ENCODE measurements around the gene PRSS48. TPM values are rescaled to one million over a fixed set of nuclear protein-coding genes. Genes with fewer than 3 reads are reported as not detected.

PRSS48 gene
- total and polyA plus RNA-seq, 10 donors: not detected

GRCh38 chr4:151256134-151256533 lies 20.8 kb upstream of the PRSS48 start:
- no peaks in the 10 kb centered on the region for H3K36me3 ChIP-seq
- no peak for DNase-seq
- peaks cover 0 to 8% (median 0%) of the 10 kb centered on the region in 7 donors for H3K27me3 ChIP-seq (replicated peaks in 1 of 7)
- intact Hi-C loops (cut with DNase I; ENCODE audit: low total_unique reads): no loop called here
- no peaks in the 10 kb centered on the region for H3K9me3 ChIP-seq
- no peak overlapping the region for H3K4me3 ChIP-seq
- H3K27ac ChIP-seq: no peak overlapping the region
- 75 to 89% (median 83%) methylated on average over 2 of the region's 2 CpGs for WGBS, 5 donors
- H3K4me1 ChIP-seq: peaks cover 0 to 5% (median 0%) of the 10 kb centered on the region in 6 donors
- no peak for TF ChIP-seq POLR2AphosphoS5 (IDR thresholded peaks at IDR 0.05)
- TF ChIP-seq, protein P1, sequence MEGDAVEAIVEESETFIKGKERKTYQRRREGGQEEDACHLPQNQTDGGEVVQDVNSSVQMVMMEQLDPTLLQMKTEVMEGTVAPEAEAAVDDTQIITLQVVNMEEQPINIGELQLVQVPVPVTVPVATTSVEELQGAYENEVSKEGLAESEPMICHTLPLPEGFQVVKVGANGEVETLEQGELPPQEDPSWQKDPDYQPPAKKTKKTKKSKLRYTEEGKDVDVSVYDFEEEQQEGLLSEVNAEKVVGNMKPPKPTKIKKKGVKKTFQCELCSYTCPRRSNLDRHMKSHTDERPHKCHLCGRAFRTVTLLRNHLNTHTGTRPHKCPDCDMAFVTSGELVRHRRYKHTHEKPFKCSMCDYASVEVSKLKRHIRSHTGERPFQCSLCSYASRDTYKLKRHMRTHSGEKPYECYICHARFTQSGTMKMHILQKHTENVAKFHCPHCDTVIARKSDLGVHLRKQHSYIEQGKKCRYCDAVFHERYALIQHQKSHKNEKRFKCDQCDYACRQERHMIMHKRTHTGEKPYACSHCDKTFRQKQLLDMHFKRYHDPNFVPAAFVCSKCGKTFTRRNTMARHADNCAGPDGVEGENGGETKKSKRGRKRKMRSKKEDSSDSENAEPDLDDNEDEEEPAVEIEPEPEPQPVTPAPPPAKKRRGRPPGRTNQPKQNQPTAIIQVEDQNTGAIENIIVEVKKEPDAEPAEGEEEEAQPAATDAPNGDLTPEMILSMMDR (IDR thresholded peaks at IDR 0.05 in 8 of 11, conservative IDR thresholded peaks at IDR 0.05 in 3 of 11): no peak
- TF ChIP-seq POLR2A (IDR thresholded peaks at IDR 0.05): no peak

GRCh38 chr4:151257704-151258103 lies 19.3 kb upstream of the PRSS48 start:
- no peak overlapping the region for H3K27ac ChIP-seq
- TF ChIP-seq POLR2A (IDR thresholded peaks at IDR 0.05) (no peak), POLR2AphosphoS5 (IDR thresholded peaks at IDR 0.05) (no peak)
- TF ChIP-seq, protein P1 (IDR thresholded peaks at IDR 0.05 in 8 of 11, conservative IDR thresholded peaks at IDR 0.05 in 3 of 11): no peak
- H3K9me3 ChIP-seq: no peaks in the 10 kb centered on the region
- DNase-seq: no peak
- intact Hi-C loops (cut with DNase I; ENCODE audit: low total_unique reads): no loop called here
- H3K4me1 ChIP-seq: no peaks in the 10 kb centered on the region
- no peak overlapping the region for H3K4me3 ChIP-seq
- no peaks in the 10 kb centered on the region for H3K36me3 ChIP-seq
- 85 to 98% (median 94%) methylated on average over 4 of the region's 4 CpGs for WGBS, 5 donors
- peaks cover 0 to 8% (median 0%) of the 10 kb centered on the region in 7 donors for H3K27me3 ChIP-seq (replicated peaks in 1 of 7)

DNA sequence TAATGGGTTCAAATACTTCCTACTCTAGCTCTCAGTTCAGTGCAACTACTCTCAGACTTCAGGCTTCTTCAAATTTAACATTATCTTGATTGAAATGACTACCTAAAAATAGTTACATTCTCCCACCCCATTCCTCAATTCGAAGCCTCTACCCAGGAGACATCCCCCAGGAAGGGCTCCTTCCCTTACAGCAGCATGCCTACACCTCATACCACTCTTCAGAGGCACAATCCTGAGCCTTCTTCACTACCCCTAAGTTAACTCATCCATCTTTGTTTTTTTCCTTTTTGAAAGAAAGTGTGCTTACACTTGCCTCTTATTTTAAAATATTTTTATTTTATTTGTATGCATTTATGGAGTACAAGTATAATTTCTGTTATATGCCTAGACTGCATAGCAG lies 17.2 kb upstream of the PRSS48 start:
- Histone ChIP-seq H3K27me3 (replicated peaks in 1 of 7) (peaks cover 0 to 8% (median 0%) of the 10 kb centered on the region in 7 donors), H3K36me3 (no peaks in the 10 kb centered on the region), H3K4me3 (no peak overlapping the region), H3K9me3 (no peaks in the 10 kb centered on the region), H3K27ac (no peak overlapping the region), H3K4me1 (no peaks in the 10 kb centered on the region)
- DNase-seq: no peak
- TF ChIP-seq POLR2AphosphoS5 (IDR thresholded peaks at IDR 0.05) (no peak), POLR2A (IDR thresholded peaks at IDR 0.05) (no peak)
- TF ChIP-seq, protein P1 (IDR thresholded peaks at IDR 0.05 in 8 of 11, conservative IDR thresholded peaks at IDR 0.05 in 3 of 11): no peak
- intact Hi-C loops (cut with DNase I; ENCODE audit: low total_unique reads): no loop called here
- 55 to 76% (median 61%) methylated on average over 1 of the region's 1 CpG for WGBS, 5 donors

- WGBS, 5 donors: 88 to 97% (median 96%) methylated on average over 2 of the region's 2 CpGs
- Histone ChIP-seq H3K9me3 (no peaks in the 10 kb centered on the region), H3K36me3 (no peaks in the 10 kb centered on the region), H3K4me3 (no peak overlapping the region), H3K27me3 (replicated peaks in 1 of 7) (peaks cover 0 to 8% (median 0%) of the 10 kb centered on the region in 7 donors), H3K27ac (no peak overlapping the region), H3K4me1 (no peaks in the 10 kb centered on the region)
- TF ChIP-seq, protein P1 (IDR thresholded peaks at IDR 0.05 in 8 of 11, conservative IDR thresholded peaks at IDR 0.05 in 3 of 11): no peak
- TF ChIP-seq POLR2AphosphoS5 (IDR thresholded peaks at IDR 0.05) (no peak), POLR2A (IDR thresholded peaks at IDR 0.05) (no peak)
- intact Hi-C loops (cut with DNase I; ENCODE audit: low total_unique reads): no loop called here
- no peak for DNase-seq
Observed at GRCh38 chr4:151260526-151260925, 16.4 kb upstream of the PRSS48 start.

Data from spleen (tissue), 11 donors.